GM19455 (cell line): Measurements from ENCODE around the gene ASTN2.

ENCODE experiments used
- ATAC-seq: cut with Tn5 transposase; IDR thresholded peaks from one replicate; pipeline ENCODE4 v1.9.1; 2021; ENCODE audit not compliant: unreplicated experiment

ASTN2 gene

GRCh38 chr9:116774421-116775180, 640.3 kb downstream of the ASTN2 start:
- no peak for ATAC-seq

GRCh38 chr9:116767219-116767618, 647.6 kb downstream of the ASTN2 start:
- no peak for ATAC-seq

- no peak for ATAC-seq
These were observed 649.8 kb downstream of the ASTN2 start for GRCh38 chr9:116765011-116765410.

- no peak for ATAC-seq
These were observed 651.1 kb downstream of the ASTN2 start for GRCh38 chr9:116763770-116764169.

GRCh38 chr9:116760636-116761035, 654.2 kb downstream of the ASTN2 start:
- no peak for ATAC-seq

GRCh38 chr9:116757030-116757429, 657.8 kb downstream of the ASTN2 start:
- ATAC-seq = no peak

GRCh38 chr9:116753389-116753788, 661.5 kb downstream of the ASTN2 start:
- ATAC-seq = no peak

GRCh38 chr9:116750510-116750909, 664.3 kb downstream of the ASTN2 start:
- no peak for ATAC-seq

- ATAC-seq = no peak
These were observed 665.1 kb downstream of the ASTN2 start for GRCh38 chr9:116749772-116750171.

GRCh38 chr9:116749176-116749575, 665.7 kb downstream of the ASTN2 start:
- no peak for ATAC-seq

GRCh38 chr9:116741742-116742141, 673.1 kb downstream of the ASTN2 start:
- ATAC-seq = no peak

GRCh38 chr9:116741086-116741740, 673.6 kb downstream of the ASTN2 start:
- ATAC-seq = no peak

GRCh38 chr9:116737152-116737546, 677.7 kb downstream of the ASTN2 start:
- ATAC-seq = peak; percentile 66

GRCh38 chr9:116736399-116737151, 678.3 kb downstream of the ASTN2 start:
- no peak for ATAC-seq

GRCh38 chr9:116733010-116733641, 681.7 kb downstream of the ASTN2 start:
- ATAC-seq = no peak

GRCh38 chr9:116726602-116727001, 688.3 kb downstream of the ASTN2 start:
- no peak for ATAC-seq

- no peak for ATAC-seq
These were observed 690.7 kb downstream of the ASTN2 start for GRCh38 chr9:116724123-116724522.

- ATAC-seq = no peak
These were observed 692.9 kb downstream of the ASTN2 start for GRCh38 chr9:116721944-116722343.

- ATAC-seq = no peak
These were observed 693.4 kb downstream of the ASTN2 start for GRCh38 chr9:116721411-116721810.

- no peak for ATAC-seq
These were observed 694.7 kb downstream of the ASTN2 start for GRCh38 chr9:116720111-116720510.

GRCh38 chr9:116718111-116718510, 696.7 kb downstream of the ASTN2 start:
- no peak for ATAC-seq
